Measurements from ENCODE around the gene CORO2A. TPM values are rescaled to one million over a fixed set of nuclear protein-coding genes. Genes with fewer than 3 reads are reported as not detected.

The CORO2A gene
- total and polyA plus RNA-seq, 9 donors: 0.13 to 3.7 (median 1.2) TPM

- no peaks in the 10 kb centered on the region for H3K36me3 ChIP-seq
- H3K4me1 ChIP-seq (ENCODE audit: insufficient read depth): no peaks in the 10 kb centered on the region
- DNase-seq: no peak
- no peaks in the 10 kb centered on the region for H3K9me3 ChIP-seq
- TF ChIP-seq EP300 (IDR thresholded peaks at IDR 0.05): no peak
- TF ChIP-seq CTCF (IDR thresholded peaks at IDR 0.05): no peak
- TF ChIP-seq POLR2A (IDR thresholded peaks at IDR 0.05): no peak
- no peak overlapping the region for H3K4me3 ChIP-seq
- WGBS, 3 donors: 77 to 84% (median 81%) methylated on average over 4 of the region's 4 CpGs
- intact Hi-C loops (cut with DNase I): no loop called here
- H3K27me3 ChIP-seq: no peaks in the 10 kb centered on the region
- no peak overlapping the region for H3K27ac ChIP-seq
Measured at GRCh38 chr9:98229090-98229395, 36.6 kb upstream of the CORO2A start.

GRCh38 chr9:98228392-98229089 is 36.1 kb upstream of the CORO2A start:
- no peaks in the 10 kb centered on the region for H3K9me3 ChIP-seq
- TF ChIP-seq EP300 (IDR thresholded peaks at IDR 0.05) (no peak), CTCF (IDR thresholded peaks at IDR 0.05) (no peak), POLR2A (IDR thresholded peaks at IDR 0.05) (no peak)
- no peak overlapping the region for H3K27ac ChIP-seq
- no peak overlapping the region for H3K4me3 ChIP-seq
- no peak for DNase-seq
- H3K27me3 ChIP-seq: no peaks in the 10 kb centered on the region
- H3K36me3 ChIP-seq: no peaks in the 10 kb centered on the region
- H3K4me1 ChIP-seq (ENCODE audit: insufficient read depth): no peaks in the 10 kb centered on the region
- WGBS, 3 donors: 86 to 93% (median 86%) methylated on average over 10 of the region's 10 CpGs
- intact Hi-C loops (cut with DNase I): no loop called here

GRCh38 chr9:98227883-98228282 is 35.4 kb upstream of the CORO2A start:
- WGBS, 3 donors: 82 to 91% (median 84%) methylated on average over 7 of the region's 7 CpGs
- TF ChIP-seq POLR2A (IDR thresholded peaks at IDR 0.05) (no peak), EP300 (IDR thresholded peaks at IDR 0.05) (no peak), CTCF (IDR thresholded peaks at IDR 0.05) (no peak)
- Histone ChIP-seq H3K9me3 (no peaks in the 10 kb centered on the region), H3K4me3 (no peak overlapping the region), H3K4me1 (ENCODE audit: insufficient read depth) (no peaks in the 10 kb centered on the region), H3K27me3 (no peaks in the 10 kb centered on the region), H3K36me3 (no peaks in the 10 kb centered on the region), H3K27ac (no peak overlapping the region)
- intact Hi-C loops (cut with DNase I): no loop called here
- no peak for DNase-seq

- no peak for DNase-seq
- WGBS, 3 donors: 86 to 90% (median 86%) methylated on average over 4 of the region's 4 CpGs
- Histone ChIP-seq H3K4me3 (no peak overlapping the region), H3K4me1 (ENCODE audit: insufficient read depth) (no peaks in the 10 kb centered on the region), H3K36me3 (no peaks in the 10 kb centered on the region), H3K27me3 (no peaks in the 10 kb centered on the region), H3K9me3 (no peaks in the 10 kb centered on the region), H3K27ac (no peak overlapping the region)
- intact Hi-C loops (cut with DNase I): no loop called here
- TF ChIP-seq POLR2A (IDR thresholded peaks at IDR 0.05) (no peak), CTCF (IDR thresholded peaks at IDR 0.05) (no peak), EP300 (IDR thresholded peaks at IDR 0.05) (no peak)
Measured at GRCh38 chr9:98226957-98227356, 34.5 kb upstream of the CORO2A start.

All from ovary (tissue), 9 donors.